Retina (tissue), 1 donor: ENCODE data around the gene UMPS.
"Not testable (repeated sequence)": the region's sequence is repeated elsewhere in the genome, so short reads cannot be mapped to it uniquely, and the experiment has no call there.

Experiments
- DNase-seq: peaks from one replicate; pipeline ENCODE4 v3.0.0-alpha.2; 2016

UMPS gene

DNA sequence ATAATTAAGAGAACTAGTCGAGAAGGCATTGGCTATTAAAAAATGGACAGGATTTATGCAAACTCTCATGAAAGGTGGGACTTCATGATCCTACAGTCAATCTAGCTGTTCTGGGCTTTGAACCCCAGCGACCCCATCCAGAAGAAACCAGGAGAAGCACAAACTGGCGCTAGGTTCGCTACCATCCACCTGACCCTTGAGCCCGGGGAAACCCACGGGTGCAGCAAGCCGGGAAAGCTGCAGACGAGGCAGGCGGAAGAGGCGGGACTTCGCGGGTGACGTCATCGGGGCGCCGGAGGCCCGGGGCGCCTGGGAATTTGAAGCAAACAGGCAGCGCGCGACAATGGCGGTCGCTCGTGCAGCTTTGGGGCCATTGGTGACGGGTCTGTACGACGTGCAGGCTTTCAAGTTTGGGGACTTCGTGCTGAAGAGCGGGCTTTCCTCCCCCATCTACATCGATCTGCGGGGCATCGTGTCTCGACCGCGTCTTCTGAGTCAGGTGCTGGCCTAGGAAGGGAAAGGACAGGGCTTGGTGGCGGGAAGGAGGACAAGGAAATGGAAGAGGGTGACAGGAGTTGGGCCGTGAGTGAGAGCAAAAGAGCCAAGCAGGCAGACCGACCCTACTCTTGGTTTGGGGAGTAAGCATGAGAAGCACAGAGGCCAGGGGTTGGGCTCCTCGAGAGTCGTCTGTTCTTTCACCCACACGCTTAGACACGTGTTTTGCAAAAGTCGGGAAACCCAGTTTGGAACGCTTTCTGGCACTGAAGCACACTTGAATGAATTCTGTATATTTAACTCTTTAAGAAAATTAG is at the start of gene UMPS:
Gene UMPS (plus strand): TSS at position 324 of the 812 bp plus-strand sequence. CDS start 20 bp downstream, at position 344.
- peak; percentile 95 for DNase-seq

DNA sequence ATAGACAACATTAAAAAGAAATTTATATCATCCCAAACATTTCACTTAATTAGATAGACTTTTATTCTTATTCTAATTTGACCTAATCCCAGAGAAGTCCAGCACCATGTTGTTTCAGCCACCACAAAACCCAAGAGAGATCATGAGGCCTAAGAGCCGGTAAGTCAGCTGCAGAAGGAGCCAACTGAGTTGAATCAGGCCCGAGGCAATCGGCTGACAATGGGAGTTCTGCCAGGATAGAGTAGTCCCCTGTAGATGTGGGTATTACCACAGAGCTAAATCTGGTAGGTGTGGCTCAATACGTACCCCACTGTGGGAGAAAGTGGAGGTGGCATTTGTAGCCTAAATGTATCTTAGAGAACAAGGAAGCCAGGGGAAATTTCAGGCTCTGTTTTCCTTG is 49.7 kb upstream of the UMPS start:
- DNase-seq: no peak

DNA sequence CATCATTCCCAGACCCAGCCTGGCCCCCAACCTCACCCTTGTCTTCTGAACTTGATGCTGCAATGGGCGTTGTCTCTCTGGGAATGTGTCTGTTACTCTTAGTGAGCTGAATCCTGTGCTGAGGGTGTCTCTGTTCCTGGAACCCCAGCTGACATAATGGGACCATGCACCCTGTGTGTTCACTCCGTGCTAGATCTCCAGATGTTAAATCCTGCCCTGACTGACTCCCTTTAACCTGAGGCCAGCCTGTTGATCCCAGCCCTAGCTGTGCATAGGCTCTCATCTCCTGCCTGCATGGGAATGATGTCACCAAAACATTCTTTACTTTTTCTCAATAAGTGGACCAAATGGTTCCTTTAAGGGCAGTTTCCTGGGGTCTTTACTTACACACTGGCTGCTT is 48.0 kb upstream of the UMPS start:
- no peak for DNase-seq

DNA sequence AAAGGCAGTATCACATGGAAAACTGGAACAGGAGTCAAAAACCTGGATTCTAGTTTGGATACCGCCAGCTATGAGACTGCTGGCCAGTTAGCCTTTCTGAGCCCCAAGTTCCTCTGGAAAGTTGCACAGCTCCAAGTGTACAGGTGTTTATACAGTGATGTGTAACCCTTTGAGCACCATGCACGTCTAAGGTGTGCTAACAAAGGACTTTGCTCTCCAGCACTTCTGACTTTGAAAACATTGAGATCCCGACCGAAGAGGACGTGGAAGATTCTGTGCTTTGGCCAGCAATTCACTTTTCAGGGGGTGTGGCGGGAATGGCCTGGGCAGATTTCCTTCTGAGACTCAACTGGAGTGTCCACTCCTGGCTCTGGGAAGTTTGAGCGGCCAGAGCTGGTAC is 45.8 kb upstream of the UMPS start:
- no peak for DNase-seq

DNA sequence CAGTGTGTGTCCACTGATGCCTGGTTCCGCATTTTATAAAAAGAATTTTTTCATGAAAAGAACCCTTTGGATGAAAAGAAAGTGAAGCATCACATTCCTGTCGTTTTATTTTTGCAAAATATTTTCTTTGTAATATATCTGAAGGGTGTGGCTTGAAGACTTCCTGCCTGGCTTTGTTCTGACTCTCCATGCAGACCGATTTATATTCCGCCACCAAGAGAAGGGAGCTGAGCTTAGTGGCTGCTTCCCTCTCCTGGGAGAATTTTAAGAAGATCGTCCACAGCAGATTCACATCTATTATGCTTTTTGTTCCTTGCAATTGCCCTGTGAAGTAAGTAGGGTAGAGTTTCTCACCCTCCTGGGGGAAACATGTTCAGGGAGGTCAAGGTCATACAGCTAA is 45.2 kb upstream of the UMPS start:
- no peak for DNase-seq

DNA sequence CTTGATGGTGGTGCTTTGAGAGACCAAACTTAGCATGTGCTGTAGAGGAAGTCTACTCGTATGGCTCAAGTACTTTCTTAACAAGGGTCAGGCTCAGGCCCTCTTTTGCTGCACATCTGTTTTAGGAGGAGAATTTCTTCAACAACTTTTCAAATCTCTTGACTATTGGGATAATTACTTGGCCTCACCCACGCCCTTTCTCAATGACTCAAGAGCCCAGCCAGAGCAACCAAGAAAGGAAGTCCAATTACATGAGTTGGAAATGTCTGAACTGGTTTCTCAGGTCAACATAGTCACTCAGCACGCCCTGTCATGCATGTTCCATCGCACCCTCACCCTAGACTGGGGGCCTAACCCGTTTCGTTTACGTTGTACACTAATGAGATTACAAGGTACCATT is 44.8 kb upstream of the UMPS start:
- DNase-seq: peak; percentile 8

DNA sequence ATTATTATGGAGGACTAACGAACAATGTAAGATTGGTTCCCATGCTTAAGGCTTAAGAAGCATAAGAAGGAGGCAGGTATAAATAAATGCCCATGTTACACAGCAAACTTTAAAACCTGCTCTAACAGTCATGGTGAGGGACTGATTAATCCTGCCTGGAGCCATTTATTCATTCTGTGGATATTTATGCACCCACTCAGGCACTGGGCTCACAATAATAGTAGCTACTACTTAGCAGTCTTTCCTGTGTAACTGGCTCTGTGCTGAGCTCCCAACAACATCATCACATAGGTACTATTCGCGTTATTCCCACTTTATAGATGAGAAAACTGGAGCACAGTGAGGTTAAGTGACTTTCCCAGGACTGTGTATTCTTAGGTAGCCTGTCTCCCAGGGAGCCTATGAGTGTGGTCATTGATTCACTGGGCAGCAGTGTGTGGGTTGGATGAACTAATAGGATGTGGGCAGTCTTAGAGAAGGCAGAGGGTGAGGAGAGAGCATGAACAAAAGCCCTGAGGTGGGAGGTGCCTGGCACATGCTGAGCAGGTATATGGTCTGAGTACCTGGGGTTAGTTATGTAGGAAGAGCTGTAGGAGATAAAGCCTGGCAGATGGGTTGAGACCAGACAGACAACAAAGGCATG is 44.1 kb upstream of the UMPS start:
- no peak for DNase-seq

DNA sequence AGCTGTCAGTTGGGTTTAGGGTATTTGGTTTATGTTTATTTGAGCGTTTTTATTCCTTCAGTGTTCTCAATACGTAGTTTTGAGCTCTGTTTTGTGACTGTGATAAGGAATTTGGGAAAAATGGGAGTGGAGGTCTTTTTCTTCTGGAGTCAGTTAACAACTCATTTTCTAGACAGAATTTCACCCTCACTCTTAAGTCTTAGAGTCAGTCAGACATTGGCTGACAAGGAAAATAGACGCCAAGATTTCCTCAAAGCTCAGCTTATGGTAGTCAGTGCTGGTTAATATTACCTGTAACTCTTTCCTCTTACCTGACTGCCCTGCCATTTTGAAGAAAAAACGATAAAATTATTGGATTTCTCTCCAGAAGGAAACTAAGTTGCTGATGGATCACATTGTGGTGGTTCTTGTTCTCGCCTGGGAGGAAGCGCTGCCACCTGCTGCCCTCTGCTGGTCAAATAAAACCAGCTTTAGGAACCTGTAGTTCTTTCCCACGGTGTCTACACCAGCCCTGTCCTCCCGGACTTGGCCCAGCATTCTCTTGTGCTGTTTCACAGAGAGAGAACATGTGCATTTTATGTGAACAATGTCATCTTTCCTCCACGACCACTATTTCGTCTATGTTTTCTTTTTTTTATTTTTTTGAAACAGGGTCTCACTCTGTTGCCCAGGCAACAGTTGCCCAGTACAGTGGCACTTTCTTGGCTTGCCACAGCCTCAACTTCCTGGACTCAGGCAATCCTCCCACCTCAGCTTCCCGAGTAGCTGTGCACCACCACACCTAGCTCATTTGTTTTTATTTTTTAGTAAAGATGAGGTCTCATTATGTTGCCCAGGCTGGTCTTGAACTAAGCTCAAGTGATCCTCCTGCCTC is 41.4 kb upstream of the UMPS start:
- DNase-seq: peak; percentile 71

DNA sequence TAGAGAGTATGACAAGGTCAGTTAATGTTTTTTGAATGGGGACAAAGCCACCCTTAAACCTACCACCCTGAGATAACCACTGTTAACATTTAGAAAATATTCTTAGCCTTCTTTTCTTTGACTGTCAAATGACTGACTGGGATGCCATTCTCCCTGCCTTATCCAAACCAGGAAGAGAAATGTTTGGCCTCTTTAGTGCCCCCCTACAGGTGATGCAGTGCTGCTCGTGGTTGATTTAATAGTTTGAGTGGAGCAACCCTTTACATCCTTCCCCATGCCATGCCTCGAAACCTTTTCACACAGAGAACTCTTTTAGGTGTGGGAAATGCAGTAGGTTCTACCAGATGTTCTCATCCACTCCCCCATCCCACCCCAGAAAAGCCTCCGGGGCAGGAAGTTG is 38.7 kb upstream of the UMPS start:
- no peak for DNase-seq

DNA sequence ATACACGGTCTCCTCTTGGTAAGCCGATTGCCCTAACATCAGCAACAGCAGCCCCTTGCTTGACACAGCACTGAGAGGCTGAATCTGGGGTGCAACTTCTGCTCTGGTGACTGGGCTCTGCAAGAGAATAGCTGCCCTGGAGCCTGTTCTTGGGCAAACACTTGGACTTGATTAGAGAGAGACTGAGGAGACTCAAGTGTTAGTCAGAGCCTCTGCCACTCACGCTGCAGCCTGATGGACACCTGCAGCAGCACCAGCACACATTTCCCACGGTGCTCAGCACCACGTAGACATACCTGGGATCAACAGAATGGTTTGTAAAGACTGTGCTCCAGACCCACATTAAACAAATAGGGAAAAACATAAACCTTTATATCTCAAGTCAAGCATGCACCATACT is 35.8 kb upstream of the UMPS start:
- DNase-seq: no peak

DNA sequence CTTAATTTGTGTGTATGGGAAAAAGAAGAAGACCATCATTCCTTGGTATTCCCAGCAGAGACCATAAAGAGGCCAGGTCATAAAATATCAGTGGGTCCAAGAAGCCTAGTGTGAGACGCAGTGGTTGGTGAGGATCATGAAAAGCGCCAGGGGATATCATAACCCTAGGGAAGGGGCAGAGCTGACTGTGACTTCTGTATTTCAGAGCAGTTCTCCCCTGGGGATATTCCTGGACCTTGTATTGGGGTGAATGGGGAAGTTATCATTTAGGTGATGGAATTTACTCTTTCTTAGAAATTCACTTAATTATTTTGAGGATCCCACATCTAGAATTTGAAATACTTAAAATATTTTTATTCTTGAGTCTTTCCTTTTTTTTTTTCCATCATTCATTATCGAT is 34.9 kb upstream of the UMPS start:
- DNase-seq: no peak

DNA sequence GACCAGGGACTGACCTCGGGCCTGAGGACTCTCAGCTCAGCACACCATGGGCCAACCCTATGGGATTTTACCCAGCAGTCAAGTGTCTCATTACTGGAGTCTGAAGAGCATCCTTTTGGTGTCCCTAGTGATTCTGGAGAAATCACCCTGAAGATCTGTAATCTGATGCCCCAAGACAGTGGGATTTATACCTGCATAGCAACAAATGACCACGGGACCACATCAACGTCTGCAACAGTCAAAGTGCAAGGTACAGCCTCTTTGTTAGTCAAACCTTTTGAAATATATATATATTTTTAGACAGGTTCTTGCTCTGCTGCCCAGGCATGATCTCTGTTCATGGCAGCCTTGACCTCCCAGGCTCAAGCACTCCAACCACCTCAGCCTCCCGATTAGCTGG is 34.2 kb upstream of the UMPS start:
- no peak for DNase-seq

DNA sequence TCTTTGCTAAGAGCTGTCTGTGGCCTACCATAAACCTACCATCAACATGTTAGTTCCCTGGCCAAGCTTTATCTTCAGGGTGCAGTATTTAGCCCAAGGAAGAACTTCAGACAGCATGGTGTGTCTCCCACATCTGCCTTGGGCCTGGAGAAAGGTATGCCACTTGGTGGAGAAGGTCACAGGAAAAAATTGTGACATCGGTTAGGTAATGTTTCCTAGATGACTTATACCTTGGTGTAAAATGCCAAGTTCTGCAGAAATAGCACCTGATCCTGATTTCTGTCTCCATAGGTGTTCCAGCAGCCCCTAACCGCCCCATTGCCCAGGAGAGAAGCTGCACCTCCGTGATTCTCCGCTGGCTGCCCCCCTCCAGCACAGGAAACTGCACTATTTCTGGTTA is 33.0 kb upstream of the UMPS start:
- no peak for DNase-seq

DNA sequence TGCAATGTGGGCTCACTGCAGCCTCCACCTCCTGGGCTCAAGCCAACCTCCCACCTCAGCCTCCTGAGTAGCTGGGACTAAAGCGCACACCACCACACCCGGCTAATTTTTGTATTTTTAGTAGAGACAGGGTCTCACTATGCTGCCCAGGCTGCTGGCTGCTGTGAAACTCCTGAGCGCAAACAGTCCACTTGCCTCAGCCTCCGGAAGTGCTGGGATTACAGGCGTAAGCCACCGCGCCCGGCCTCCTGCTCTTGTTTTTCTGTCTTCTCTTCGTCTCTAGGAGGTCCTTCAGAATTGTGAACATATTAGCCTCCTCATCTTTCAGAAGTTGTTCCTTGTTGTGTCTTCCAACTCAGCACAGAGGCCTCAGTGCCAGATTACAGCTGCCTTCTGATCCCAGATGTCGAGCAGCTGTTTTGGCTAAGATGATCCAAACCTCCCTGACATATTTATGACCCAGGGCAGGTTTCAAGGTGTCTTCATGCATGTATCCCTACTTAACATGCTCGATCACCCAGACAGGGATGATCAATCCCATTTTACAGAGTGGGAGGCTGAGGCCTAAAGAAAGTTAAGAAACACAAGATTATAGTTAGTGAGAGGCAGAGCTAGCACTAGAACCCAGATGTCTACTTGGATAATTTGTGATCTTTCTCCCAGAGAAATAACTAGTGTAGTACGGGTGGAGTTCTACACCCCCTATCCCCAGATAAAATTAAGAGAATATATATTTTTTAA is 32.1 kb upstream of the UMPS start:
- no peak for DNase-seq

DNA sequence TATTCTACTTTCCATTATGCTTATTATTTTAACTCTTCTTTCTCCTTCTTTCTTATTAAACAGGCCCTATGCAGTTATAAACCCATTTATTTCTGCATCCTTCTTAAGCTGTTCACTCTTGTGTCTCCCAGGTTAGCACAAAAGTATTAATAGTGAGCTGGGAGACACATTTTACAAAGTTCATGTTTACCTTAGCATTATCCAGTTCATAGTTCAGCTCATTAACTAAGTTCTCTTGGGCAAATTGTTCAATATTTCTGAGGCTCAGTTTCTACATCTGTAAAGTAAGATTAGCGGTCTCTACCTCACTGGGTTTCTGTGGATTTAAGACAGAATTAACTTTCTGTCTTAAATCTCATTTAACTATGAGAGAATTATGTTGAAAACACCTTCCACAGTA is 31.2 kb upstream of the UMPS start:
- no peak for DNase-seq

DNA sequence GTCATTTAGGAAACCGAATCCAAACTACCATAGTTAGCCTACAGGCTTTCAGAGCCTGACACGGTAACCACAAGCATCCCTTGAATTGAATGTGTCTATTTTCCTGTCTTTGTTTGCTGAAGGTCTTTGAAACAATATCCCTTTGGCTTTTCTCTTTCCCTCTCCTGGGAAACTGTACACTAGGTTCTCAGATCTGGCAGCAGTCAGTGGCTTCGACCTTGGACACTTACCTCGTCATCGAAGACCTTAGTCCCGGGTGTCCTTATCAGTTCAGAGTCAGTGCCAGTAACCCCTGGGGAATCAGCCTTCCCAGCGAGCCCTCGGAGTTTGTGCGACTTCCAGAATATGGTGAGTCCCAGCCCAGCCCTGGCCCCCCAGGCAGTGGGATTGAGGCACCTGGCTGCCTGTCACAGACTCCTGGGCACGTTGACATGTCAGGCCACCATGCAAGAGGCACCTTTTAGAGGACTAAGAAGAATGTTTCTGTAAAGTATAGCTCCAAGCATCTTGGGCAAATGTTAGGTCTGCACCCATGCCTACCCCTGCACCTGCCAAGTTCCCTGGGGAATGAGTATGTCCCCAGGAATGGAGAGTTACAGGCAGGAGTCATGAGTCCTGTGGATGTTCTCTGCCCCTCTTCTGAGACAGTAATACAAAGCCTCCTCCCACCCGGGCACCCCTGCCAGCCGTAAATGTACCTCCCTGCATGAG is 30.4 kb upstream of the UMPS start:
- no peak for DNase-seq

DNA sequence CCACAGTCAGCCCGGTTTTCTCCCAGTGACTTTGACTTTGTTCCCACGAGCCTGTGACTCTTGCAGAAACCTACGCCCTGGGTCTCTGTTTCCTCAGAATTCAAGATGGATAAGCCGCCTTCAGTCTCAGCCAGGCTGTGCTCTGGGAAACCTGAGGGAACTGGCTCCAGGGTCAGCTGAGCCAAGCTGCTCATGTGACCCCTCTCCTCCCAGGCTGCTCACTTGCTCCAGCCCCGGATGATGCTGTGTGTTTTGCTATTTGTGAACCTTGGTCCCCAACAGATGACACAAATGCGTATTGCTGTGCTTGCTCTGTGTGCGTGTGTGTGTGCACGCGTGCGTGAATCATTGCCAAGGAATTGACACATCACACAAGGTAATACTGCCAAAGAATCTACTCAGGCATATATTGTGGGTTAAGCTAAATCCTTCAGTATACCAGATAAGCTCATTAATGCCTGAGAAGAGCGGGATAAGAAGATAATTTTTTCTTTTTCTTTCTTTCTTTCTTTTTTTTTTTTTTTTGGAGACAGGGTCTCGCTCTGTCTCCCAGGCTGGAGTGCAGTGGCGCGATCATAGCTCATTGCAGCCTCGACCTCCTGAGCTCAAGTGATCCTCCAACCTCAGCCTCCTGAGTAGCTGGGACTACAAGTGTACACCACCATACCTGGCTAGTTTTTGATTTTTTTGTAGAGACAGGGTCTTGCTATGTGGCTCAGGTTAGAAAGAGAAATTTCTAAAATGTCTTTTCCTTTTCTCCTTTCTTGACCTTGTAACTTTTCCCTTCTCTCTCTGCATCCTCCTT is 29.2 kb upstream of the UMPS start:
- DNase-seq: peak; percentile 10

DNA sequence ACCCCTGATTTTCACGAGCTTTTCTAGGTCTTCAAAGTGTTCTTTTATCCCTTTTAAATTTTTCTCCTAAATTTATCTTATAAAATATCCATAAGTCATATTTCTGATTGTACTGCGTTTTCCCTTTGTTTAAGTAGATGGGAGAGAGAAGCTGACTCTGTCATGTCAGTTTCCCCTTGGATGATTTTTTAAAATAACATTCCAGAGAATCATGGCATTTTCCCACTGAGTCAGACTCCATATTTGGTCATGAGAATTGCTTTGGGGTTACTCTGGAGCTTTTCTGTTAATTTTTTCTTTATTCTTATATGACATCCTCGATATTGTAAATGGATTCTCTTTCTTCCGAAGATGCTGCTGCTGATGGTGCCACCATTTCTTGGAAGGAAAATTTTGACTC is 28.6 kb upstream of the UMPS start:
- no peak for DNase-seq

DNA sequence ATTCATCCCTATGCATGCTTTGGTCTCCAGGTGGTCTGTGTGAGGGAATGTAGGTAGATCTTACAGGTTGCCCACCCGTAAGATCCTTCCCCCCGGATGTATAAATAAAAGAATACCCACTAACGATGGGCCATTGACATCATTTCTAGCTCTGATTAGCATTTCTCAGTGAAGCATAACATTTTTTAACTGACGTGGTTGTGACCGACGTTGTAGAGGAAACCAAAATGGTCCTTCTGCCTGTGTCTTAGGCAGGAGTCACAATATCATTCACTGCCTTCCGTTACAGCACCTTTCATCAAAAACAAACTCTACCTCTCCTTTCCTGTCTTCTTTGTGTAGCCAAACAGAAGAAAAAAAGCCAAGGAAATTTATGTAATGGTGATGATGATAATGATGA is 27.3 kb upstream of the UMPS start:
- DNase-seq: no peak

DNA sequence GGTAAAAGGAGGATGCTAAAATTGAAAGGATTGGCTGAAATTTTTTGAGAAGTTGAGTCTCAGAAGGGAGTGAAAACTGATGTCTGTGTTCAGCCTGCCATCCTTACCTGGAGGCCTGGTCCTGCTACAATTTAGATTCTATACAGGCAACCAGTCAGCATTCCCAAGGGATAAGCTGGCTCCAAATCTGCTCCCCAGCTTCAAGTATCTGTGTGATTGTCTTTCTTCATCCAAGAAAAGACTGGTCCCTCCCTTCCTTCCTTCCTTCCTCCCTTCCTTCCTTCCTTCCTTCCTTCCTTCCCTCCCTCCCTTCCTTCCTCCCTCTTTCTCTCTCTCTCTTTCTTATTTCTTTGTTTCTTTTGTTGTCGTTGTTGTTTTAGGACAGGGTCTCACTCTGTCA is 24.7 kb upstream of the UMPS start:
- DNase-seq: no peak

DNA sequence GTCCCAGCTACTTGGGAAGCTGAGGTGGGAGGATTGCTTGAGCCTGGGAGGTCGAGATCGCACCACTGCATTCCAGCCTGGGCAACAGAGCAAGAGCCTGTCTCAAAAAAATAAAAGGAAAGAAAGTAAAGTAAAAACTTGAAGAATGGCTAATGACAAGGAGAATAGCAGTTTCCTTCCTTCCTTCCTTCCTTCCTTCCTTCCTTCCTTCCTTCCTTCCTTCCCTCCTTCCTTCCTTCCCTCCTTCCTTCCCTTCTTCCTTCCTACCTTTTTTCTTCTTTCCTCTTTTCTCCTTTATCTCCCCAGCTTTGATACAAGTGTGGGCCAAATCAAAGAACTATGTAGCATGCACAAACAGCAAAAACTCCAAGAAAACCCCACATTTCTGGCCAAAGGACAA is 23.0 kb upstream of the UMPS start:
- DNase-seq: not testable (repeated sequence)
